Measurements from ENCODE around the gene ARF6.

The ARF6 gene

DNA sequence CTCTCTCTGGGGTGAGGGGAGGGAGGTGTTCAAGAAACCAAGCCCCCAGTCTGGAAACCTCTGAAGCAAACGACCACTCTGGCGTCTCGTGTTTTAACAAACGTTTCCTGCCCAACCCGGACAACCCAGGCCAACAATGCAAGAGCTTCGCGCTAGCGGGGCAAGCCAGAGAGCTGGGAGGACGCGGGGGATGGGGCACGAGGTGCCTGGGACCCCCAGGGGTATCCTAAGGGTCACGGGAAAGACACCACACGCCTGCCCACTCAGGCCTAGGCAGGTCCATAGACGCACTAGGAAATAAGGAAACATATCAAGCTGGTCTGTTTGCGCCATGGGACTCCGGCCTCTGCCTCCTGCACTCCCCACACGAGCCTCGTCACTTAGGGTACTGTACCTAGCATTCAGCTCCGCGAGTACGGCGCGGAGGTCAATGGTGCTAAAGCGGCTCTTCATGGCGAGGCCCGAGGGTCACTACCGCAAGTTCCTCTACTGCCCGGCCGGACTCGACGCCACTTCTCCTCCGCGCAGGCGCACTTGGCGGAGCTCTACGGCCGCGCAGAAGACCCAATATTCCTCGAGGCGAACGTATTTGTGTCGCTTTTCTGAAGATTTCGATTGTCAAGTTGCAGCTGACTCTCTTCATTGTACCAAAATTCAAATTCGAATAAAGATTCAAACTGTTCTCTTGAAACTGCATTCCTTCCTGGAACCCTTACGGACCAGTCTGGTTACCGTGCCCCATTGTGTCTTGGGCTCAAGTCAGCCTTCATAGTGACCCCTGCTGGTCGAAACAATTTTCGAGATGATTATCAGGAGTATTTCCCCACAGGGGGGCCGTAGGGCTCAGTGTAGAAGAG is 40.4 kb upstream of the ARF6 start, which contains the start of gene NEMF (continued):
- TF ChIP-seq, protein P1, sequence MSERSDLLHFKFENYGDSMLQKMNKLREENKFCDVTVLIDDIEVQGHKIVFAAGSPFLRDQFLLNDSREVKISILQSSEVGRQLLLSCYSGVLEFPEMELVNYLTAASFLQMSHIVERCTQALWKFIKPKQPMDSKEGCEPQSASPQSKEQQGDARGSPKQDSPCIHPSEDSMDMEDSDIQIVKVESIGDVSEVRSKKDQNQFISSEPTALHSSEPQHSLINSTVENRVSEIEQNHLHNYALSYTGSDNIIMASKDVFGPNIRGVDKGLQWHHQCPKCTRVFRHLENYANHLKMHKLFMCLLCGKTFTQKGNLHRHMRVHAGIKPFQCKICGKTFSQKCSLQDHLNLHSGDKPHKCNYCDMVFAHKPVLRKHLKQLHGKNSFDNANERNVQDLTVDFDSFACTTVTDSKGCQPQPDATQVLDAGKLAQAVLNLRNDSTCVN (tag by site-specific recombination; optimal IDR thresholded peaks at IDR 0.05): peak; percentile 31
- TF ChIP-seq ZNF776 (tag by site-specific recombination; IDR thresholded peaks at IDR 0.05; ENCODE audit: borderline replicate concordance) (no peak), ZNF561 (tag by site-specific recombination; IDR thresholded peaks at IDR 0.05; ENCODE audit: borderline replicate concordance) (peak; percentile 83), OSR2 (tag by site-specific recombination; IDR thresholded peaks at IDR 0.05) (no peak), ZBTB8A (tag by site-specific recombination; IDR thresholded peaks at IDR 0.05) (0 out of 2 replicates have a peak, but pooled peaks have one; percentile 37), ZNF426 (tag by site-specific recombination; IDR thresholded peaks at IDR 0.05) (no peak), ZNF341 (tag by site-specific recombination; IDR thresholded peaks at IDR 0.05; ENCODE audit: low read depth) (0 out of 2 replicates have a peak, but pooled peaks have one; percentile 12), ZNF791 (tag by site-specific recombination; IDR thresholded peaks at IDR 0.05) (no peak), ZNF174 (tag by site-specific recombination; IDR thresholded peaks at IDR 0.05) (no peak), ZSCAN4 (tag by site-specific recombination; IDR thresholded peaks at IDR 0.05) (no peak), ZNF2 (tag by site-specific recombination; IDR thresholded peaks at IDR 0.05) (0 out of 2 replicates have a peak, but pooled peaks have one; percentile 17), ZNF785 (tag by site-specific recombination; IDR thresholded peaks at IDR 0.05) (0 out of 2 replicates have a peak, but pooled peaks have one; percentile 43), ZNF529 (tag by site-specific recombination; IDR thresholded peaks at IDR 0.05; ENCODE audit: insufficient replicate concordance) (no peak), ZNF548 (tag by site-specific recombination; IDR thresholded peaks at IDR 0.05) (no peak), ZNF416 (tag by site-specific recombination; IDR thresholded peaks at IDR 0.05) (no peak), ZNF600 (tag by site-specific recombination; IDR thresholded peaks at IDR 0.05) (0 out of 2 replicates have a peak, but pooled peaks have one; percentile 18), IKZF3 (tag by site-specific recombination; IDR thresholded peaks at IDR 0.05) (no peak), ZNF148 (tag by site-specific recombination; IDR thresholded peaks at IDR 0.05; ENCODE audit: borderline replicate concordance) (no peak), ZNF335 (tag by site-specific recombination; conservative IDR thresholded peaks at IDR 0.05) (peak; percentile 90), ZNF707 (tag by site-specific recombination; IDR thresholded peaks at IDR 0.05) (no peak), ZNF184 (tag by site-specific recombination; IDR thresholded peaks at IDR 0.05) (0 out of 2 replicates have a peak, but pooled peaks have one; percentile 30), ZNF324 (tag by site-specific recombination; IDR thresholded peaks at IDR 0.05) (no peak), ZNF112 (tag by site-specific recombination; IDR thresholded peaks at IDR 0.05) (no peak), ZNF223 (tag by site-specific recombination; IDR thresholded peaks at IDR 0.05) (no peak), GLI4 (tag by site-specific recombination; IDR thresholded peaks at IDR 0.05) (no peak)
- TF ChIP-seq, protein P2, sequence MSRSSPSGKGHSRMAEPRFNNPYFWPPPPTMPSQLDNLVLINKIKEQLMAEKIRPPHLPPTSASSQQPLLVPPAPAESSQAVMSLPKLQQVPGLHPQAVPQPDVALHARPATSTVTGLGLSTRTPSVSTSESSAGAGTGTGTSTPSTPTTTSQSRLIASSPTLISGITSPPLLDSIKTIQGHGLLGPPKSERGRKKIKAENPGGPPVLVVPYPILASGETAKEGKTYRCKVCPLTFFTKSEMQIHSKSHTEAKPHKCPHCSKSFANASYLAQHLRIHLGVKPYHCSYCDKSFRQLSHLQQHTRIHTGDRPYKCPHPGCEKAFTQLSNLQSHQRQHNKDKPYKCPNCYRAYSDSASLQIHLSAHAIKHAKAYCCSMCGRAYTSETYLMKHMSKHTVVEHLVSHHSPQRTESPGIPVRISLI (tag by site-specific recombination; IDR thresholded peaks at IDR 0.05): no peak
- TF ChIP-seq, protein P3, sequence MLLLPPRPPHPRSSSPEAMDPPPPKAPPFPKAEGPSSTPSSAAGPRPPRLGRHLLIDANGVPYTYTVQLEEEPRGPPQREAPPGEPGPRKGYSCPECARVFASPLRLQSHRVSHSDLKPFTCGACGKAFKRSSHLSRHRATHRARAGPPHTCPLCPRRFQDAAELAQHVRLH (tag by site-specific recombination; IDR thresholded peaks at IDR 0.05): peak; percentile 48; the same call in 1 of the 2 replicates
